ENCODE data around the gene ABHD12B. TPM values are rescaled to one million over a fixed set of nuclear protein-coding genes. Genes with fewer than 3 reads are reported as not detected.

Gene ABHD12B, protein sequence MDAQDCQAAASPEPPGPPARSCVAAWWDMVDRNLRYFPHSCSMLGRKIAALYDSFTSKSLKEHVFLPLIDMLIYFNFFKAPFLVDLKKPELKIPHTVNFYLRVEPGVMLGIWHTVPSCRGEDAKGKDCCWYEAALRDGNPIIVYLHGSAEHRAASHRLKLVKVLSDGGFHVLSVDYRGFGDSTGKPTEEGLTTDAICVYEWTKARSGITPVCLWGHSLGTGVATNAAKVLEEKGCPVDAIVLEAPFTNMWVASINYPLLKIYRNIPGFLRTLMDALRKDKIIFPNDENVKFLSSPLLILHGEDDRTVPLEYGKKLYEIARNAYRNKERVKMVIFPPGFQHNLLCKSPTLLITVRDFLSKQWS
- not detected for total RNA-seq

DNA sequence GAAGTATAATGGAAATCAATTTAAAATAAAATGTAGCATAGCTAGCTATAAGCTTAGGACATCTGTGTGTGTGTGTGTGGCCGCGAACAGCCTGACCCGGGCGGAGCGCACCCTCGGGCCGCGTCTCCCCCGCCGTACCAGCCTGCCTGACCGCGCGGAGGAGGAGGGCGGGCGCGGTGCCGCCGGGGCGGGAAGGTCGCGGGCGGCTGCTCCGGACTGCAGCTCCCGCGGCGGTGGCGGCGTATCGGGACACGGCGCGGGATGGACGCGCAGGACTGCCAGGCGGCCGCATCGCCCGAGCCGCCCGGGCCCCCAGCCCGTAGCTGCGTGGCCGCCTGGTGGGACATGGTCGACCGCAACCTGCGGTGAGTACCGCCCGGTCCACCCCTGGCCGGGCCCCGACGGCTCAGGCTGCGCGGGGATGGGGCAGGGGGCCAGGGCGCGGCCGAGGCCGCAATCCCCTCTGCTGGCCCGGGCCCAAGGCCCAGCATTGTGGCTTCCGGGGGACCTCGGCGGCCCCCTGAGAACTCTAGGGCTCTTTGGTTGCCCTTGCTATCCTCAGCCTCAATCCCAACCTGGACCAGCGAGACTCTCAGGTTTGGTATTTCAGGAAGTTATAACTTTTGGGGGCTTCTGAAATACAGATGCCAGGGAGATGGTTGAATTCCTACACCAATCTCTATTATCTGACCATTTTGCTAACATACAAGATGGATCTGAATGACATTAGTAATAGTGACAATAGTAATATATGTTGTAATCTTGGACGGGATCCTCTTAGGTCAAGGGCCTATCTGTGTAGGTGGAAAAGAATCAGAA, at the start of gene ABHD12B:
Gene ABHD12B (plus strand): TSS at position 140 of the 819 bp plus-strand sequence. CDS start 122 bp downstream, at position 262.
- H3K9me3 Mint-ChIP-seq, result no peaks in the 10 kb centered on the region
- DNase-seq, result no peak
- H3K36me3 Mint-ChIP-seq, result no peaks in the 10 kb centered on the region
- H3K27ac Mint-ChIP-seq, result no peak within 1 kb of the TSS
- peaks cover 35% of the 10 kb centered on the region for H3K4me1 Mint-ChIP-seq
- no peak within 1 kb of the TSS for H3K4me3 Mint-ChIP-seq
- H3K27me3 Mint-ChIP-seq, result peaks cover 89% of the 10 kb centered on the region

DNA sequence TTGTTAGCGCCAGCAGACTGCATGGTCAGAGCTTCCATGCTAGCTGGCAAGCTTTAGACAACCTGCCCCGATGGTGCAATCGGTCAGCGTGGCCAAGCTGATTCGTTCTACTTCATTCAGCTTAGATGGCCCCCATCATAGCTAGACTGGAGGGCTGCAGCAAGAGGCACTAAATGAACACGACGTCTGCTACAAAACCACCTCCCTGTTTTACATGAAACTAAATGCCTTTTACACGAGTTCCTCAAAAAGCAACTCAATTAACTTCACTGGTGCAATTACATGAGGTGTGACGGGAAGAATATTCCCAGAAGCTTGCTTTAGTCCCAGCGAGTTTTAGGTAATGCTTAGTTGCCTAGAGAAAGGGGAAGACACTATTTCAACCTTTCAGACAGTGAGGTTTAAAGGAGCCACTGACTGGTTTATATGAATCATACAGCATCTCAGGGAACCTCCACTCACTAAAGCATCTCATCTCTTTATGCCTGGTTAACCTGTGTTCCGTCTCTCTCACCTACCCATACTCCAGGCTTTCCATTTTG, 49.3 kb upstream of the ABHD12B start:
- Mint-ChIP-seq H3K27me3 (no peaks in the 10 kb centered on the region), H3K4me3 (peak overlapping the region; percentile 74), H3K36me3 (peaks cover 54% of the 10 kb centered on the region), H3K4me1 (peaks cover 84% of the 10 kb centered on the region), H3K9me3 (peaks cover 5% of the 10 kb centered on the region), H3K27ac (peak overlapping the region; percentile 91)
- DNase-seq, result no peak

DNA sequence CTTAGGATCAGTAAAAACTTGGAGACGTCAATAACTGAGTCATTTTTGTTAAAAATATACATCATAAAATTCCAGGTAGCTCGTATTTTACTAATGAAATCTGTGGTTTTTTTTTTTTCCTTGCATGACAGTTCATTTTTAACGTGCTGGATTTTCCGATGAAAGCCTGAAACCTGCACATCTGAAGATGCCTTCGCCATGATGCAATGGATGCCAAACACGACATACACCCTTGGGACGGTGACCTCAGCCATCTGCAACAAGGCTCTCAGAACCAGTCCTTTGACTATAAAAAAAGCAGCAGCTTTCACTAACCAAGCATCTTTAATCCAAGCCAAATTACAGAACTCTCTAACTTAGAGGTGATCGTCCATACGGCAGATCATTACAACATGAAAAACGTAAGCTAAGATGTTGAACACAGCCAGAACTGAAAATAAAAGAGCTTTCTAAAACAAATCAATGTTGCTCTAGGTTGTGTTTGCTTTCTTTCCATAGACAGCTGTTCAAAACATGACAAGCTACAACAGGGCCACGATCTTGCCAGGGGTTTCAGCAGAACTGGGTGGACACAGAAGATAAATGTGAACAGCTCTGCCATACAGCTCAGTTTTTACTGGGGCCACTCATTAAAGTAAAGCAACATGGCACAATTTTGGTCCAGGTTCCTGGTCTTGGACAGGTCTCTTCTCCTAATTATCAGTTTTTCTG, 48.6 kb upstream of the ABHD12B start:
- peaks cover 53% of the 10 kb centered on the region for H3K36me3 Mint-ChIP-seq
- peaks cover 86% of the 10 kb centered on the region for H3K4me1 Mint-ChIP-seq
- peaks cover 5% of the 10 kb centered on the region for H3K9me3 Mint-ChIP-seq
- H3K4me3 Mint-ChIP-seq, result peak overlapping the region; percentile 74
- no peaks in the 10 kb centered on the region for H3K27me3 Mint-ChIP-seq
- peak overlapping the region; percentile 91 for H3K27ac Mint-ChIP-seq
- DNase-seq, result peak; percentile 29

DNA sequence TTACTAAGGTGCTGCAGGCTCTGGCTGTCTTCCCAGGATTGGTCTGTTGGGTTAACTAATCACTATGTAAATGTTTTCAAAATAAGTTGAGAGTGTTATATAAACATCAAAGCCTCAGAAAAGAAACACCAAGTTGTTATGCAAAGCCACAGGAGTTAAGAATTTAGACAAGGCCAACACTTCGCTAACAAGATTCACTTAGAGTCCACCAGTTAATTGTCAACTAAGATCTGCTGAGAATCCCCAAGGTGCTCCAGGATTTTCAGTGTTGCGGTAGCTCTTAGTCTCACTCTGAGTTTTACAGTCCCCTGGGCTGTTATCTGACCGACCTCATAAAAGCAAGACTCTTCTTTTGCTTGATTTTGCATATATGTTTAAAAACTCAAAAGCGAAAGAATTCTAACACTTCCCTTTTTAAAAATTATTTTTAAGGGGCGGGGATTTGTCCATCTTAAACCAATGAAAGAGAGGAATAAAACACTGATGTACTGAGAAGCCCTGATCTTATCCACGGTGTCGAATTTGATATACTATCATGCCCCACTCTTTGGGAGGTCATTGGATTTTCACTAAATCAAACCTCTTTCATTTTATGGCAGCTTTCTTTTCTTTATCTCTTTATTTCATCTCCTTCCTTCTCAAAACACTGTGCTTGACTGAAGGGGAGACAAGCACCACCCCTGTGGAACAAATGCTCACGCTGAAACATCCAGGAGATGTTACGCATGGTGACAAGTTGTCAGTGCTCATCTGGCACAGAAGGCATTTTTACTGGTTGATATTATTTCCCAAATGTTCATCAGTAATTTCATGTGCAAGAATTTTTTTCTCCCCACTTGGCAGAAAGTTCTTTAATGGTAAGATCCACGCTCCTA, 47.9 kb upstream of the ABHD12B start:
- peaks cover 5% of the 10 kb centered on the region for H3K9me3 Mint-ChIP-seq
- H3K27me3 Mint-ChIP-seq, result no peaks in the 10 kb centered on the region
- DNase-seq, result no peak
- peak overlapping the region; percentile 91 for H3K27ac Mint-ChIP-seq
- H3K4me3 Mint-ChIP-seq, result peak overlapping the region; percentile 74
- H3K36me3 Mint-ChIP-seq, result peaks cover 54% of the 10 kb centered on the region
- H3K4me1 Mint-ChIP-seq, result peaks cover 89% of the 10 kb centered on the region

DNA sequence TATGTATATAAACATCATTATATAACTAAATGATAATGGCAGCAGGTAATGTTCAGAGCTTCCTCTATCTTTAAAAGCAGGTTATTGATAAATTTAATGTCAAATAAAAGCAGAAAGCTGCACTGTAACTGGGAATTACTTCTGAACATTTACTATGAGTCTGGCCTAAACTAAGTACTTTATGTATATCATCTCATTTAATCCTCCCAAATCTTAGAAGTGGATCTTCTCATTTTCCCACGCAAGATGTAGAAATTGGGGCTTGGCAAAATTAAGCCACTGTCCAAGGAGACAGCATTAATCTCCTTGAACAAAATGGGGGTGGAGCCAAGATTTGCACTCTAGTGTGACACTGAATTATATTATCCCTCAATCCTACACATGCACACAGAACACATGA, 46.5 kb upstream of the ABHD12B start:
- Mint-ChIP-seq H3K27me3 (no peaks in the 10 kb centered on the region), H3K4me1 (peaks cover 82% of the 10 kb centered on the region), H3K36me3 (peaks cover 44% of the 10 kb centered on the region), H3K27ac (peak overlapping the region; percentile 39), H3K9me3 (no peaks in the 10 kb centered on the region), H3K4me3 (no peak overlapping the region)
- no peak for DNase-seq

DNA sequence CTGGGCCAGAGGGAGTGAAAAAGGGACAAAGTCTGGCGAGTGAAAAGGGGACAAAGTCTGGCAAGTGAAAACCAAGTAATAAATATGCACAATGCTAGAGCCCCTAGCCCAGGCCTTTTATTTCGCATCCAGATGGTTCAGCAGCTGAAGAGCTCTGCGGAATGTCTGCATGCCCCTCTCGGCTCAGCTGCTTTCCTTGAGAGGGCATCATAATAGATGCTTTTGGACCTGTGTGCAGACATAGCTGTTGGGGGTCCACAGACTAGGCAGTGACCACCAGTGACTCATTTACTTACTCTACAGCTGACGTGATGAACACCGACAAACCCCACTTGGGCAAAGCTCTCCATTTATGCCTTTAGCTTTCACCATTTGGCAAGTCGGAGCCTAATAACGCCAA, 45.2 kb upstream of the ABHD12B start:
- peak overlapping the region; percentile 14 for H3K27ac Mint-ChIP-seq
- no peaks in the 10 kb centered on the region for H3K27me3 Mint-ChIP-seq
- H3K4me3 Mint-ChIP-seq, result no peak overlapping the region
- peaks cover 33% of the 10 kb centered on the region for H3K36me3 Mint-ChIP-seq
- H3K4me1 Mint-ChIP-seq, result peaks cover 72% of the 10 kb centered on the region
- DNase-seq, result no peak
- H3K9me3 Mint-ChIP-seq, result no peaks in the 10 kb centered on the region

DNA sequence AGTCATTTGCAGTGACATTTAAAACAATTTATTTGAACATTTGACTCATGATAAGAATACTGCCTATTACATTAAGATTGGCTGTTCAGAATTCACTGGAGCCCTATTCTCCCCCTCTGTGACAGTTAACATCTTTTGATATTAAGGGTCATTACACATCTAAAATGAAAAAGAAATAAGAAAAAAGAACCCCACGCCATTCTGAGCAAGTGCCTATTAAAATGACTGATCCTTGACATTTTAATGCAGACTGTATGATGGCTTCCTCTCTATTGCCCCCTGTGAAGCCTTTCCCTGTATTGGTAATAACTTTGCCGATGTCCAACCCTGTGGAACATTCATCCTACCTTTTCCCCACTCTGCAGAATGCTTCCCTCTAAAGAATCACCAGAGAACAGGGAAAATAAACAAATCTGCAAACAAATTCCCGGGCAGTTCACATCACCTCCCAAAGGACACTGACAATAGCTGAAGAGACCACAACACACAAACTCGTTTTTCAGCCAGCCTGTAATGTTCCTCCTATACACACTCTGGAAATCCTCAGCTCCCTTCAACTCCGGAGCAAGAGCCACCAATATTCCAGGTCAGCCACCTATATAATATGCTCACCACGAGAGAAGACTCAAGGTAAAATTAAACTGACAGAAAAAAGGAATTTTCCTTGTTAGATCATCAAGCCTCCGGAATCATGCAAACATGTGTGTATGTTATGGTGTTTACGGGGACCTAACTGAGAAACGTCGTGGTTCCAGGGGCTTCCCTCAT, 42.9 kb upstream of the ABHD12B start:
- no peaks in the 10 kb centered on the region for H3K9me3 Mint-ChIP-seq
- H3K27ac Mint-ChIP-seq, result peak overlapping the region; percentile 84
- peaks cover 67% of the 10 kb centered on the region for H3K4me1 Mint-ChIP-seq
- no peak for DNase-seq
- peaks cover 28% of the 10 kb centered on the region for H3K36me3 Mint-ChIP-seq
- H3K27me3 Mint-ChIP-seq, result no peaks in the 10 kb centered on the region
- H3K4me3 Mint-ChIP-seq, result peak overlapping the region; percentile 96

DNA sequence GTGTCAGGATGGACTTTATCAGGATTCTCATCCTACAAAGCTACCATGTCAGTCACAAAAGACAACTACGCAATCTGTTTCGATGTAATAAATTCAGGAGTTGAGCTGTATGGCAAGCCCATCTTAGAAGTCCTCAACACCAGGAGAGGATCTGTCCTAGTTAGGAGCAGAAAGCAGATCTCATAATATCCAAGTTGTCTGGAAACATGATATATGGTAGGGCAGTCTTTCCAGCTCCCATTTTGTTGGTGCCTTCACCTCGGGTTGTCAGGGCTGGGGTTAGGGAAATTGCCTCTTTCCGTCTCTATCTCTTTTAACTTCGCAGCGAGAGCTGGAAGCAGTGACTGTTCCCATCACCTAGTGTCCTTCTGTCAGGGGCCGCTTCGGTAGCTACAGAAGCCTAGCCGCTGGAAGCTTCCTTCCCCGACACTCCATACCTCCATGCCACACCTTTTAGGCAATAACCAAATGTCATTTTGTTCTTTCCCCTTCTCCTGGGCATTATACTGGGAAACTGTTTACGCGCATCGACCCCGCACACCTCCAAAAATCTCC, 42.3 kb upstream of the ABHD12B start:
- H3K9me3 Mint-ChIP-seq, result no peaks in the 10 kb centered on the region
- no peak for DNase-seq
- peak overlapping the region; percentile 96 for H3K4me3 Mint-ChIP-seq
- peaks cover 28% of the 10 kb centered on the region for H3K36me3 Mint-ChIP-seq
- peak overlapping the region; percentile 84 for H3K27ac Mint-ChIP-seq
- H3K4me1 Mint-ChIP-seq, result peaks cover 65% of the 10 kb centered on the region
- H3K27me3 Mint-ChIP-seq, result no peaks in the 10 kb centered on the region

DNA sequence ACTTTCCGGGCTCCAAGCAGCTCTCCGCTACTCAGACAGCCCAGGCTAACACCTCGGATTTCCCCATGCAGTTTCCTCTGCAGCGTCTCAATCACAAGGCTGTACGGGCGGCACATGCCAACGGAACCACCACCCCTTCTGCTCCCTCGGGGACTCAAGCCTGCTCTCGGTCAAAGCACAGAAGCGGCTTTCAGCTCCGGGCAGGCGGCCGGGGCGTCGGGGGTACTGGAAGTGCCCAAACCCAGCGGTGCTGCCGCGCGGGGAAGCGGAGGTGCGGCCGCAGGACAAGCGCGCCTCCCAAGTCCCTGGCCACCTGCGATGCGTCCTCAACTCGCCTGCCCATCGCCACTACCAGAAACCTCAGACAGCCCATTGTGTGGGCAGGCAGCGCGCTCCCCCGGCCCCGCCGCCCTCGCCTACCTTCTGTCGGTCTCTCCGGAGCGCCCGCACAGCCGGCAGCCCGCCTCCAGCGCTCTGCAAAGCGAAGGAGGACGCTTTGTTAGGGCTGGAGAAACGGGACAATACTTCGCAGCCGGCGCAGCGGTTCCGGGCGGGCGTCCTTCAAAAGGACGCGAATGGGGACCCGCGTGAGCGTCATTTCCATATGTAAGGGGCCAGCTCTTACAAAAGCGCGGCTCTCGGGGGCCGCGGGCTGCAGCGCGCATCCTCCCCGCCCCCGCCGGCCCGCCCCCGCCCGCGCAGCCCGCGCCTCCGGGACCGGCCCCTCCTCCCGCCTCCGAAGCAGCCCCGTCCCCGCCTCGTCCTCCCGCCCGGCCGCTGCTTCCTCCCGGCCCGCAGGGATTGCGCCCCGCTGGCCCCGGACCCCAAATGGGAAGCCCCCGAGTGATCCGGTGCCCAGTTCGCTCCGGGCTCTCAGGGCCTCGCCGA, 41.6 kb upstream of the ABHD12B start:
- H3K4me1 Mint-ChIP-seq, result peaks cover 66% of the 10 kb centered on the region
- peaks cover 24% of the 10 kb centered on the region for H3K36me3 Mint-ChIP-seq
- peak overlapping the region; percentile 96 for H3K4me3 Mint-ChIP-seq
- no peaks in the 10 kb centered on the region for H3K9me3 Mint-ChIP-seq
- no peaks in the 10 kb centered on the region for H3K27me3 Mint-ChIP-seq
- peak overlapping the region; percentile 84 for H3K27ac Mint-ChIP-seq
- DNase-seq, result peak; percentile 73

DNA sequence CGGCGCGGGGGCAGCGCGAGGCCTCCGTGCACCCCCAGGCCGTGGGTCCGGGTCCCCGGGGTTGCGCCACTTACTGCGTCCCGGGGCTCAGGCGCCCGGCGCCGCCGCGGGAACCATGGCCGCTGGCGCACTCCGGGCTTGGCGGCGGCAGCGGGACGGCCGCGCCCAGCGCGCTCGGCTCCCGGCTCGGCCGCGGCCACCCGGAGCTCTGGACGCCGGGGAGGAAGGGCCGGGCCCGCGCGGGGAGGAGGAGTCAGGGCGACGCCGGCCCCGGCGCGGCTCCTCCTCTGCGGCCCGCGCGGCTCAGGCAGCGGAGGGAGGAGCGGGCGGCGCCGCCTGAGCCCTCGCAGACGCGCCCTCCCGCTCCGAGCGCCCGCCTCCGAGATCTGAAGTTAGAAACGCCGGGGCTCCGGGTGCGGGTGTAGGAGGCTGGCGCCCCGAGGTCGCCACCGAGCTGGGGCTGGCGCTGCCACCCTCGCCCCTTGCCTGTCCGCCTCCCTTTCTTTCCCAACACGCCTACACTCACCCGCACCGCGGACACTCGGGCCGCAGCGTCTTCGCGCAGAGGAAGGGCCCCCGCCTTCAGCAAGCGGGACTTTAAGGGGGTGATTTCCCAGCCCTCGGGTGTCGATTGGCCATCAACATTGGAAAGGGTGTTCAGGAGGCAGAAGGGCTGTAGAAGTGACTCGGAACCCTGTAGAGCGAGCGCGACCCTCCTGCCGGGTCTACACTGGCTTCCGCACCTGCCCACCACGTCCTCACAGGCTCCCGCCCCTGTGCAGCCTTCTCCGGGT, 40.7 kb upstream of the ABHD12B start, which contains the start of gene NIN:
Gene NIN (minus strand): TSS at position 231 of the 794 bp plus-strand sequence. CDS start 9,106 bp downstream, outside the sequence.
- Mint-ChIP-seq H3K27ac (peak within 1 kb of the TSS; percentile 93), H3K36me3 (peaks cover 21% of the 10 kb centered on the region), H3K4me1 (peaks cover 63% of the 10 kb centered on the region), H3K9me3 (no peaks in the 10 kb centered on the region), H3K4me3 (peak within 1 kb of the TSS; percentile 96), H3K27me3 (no peaks in the 10 kb centered on the region)
- DNase-seq, result peak; percentile 83

DNA sequence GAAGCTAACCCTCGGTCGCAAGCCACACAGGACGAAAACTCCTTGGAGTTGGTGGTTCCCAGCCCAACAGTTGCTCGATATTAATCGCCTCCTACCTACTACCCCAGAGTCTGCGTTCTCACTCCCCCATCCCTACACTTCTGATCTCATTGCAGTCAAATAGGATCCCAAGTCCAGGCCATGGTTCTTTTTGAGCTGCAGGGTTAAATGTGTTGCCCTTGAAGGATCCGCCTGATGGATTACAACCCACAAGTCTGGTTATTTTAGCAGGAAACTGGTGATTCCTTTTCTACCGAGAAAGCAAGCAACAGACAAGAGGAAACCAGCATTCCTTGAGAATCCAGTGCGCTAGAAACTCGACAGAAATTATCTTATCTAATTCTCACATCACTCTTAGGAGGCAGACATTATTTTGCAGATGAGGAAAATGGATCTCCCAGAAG, 40.1 kb upstream of the ABHD12B start:
- H3K27ac Mint-ChIP-seq, result peak overlapping the region; percentile 93
- H3K27me3 Mint-ChIP-seq, result no peaks in the 10 kb centered on the region
- H3K4me1 Mint-ChIP-seq, result peaks cover 56% of the 10 kb centered on the region
- peak overlapping the region; percentile 92 for H3K4me3 Mint-ChIP-seq
- no peak for DNase-seq
- H3K36me3 Mint-ChIP-seq, result peaks cover 15% of the 10 kb centered on the region
- no peaks in the 10 kb centered on the region for H3K9me3 Mint-ChIP-seq
